Kidney (tissue), 14 donors: ENCODE results near the gene MIB1. TPM values are rescaled to one million over a fixed set of nuclear protein-coding genes. Genes with fewer than 3 reads are reported as not detected.
"Not testable (repeated sequence)": the region's sequence is repeated elsewhere in the genome, so short reads cannot be mapped to it uniquely, and the experiment has no call there.

Experiments
- DNase-seq, 5 donors: peaks; one replicate each; pipeline ENCODE4 v3.0.0-alpha.2; 2013 to 2020
- FAIRE-seq: peaks from 2 replicates; lab custom pipeline; 2012; peaks lifted over from hg19 to GRCh38; lab: Jason Lieb, UNC
- H3K27ac ChIP-seq, 2 donors: one replicate each; pipeline ENCODE4 v1.7.0; 2013; ENCODE audit warnings: low read depth in 2 of 2, low read length in 2 of 2, inconsistent platforms in 1 of 2
- H3K27me3 ChIP-seq: one replicate; pipeline ENCODE4 v1.7.1; 2013; ENCODE audit warnings: low read length, inconsistent platforms; ENCODE audit not compliant: control insufficient read depth, insufficient read depth
- H3K36me3 ChIP-seq, 3 donors: one replicate each; pipeline versions ENCODE4 v1.7.0 to v1.7.1; 2013; ENCODE audit warnings: low read length in 3 of 3, control low read depth in 1 of 3, inconsistent platforms in 1 of 3; ENCODE audit not compliant: insufficient read depth in 3 of 3, control insufficient read depth in 2 of 3
- H3K4me1 ChIP-seq, 3 donors: one replicate each; pipeline versions ENCODE4 v1.7.0 to v1.7.1; 2013; ENCODE audit warnings: low read length in 3 of 3, inconsistent platforms in 1 of 3, low read depth in 1 of 3; ENCODE audit not compliant: control insufficient read depth in 2 of 3, insufficient read depth in 2 of 3
- H3K4me3 ChIP-seq, 3 donors: one replicate each; pipeline versions ENCODE4 v1.7.0 to v1.8.1; 2013; ENCODE audit warnings: low read length in 3 of 3, control low read depth in 1 of 3, inconsistent platforms in 1 of 3
- H3K9ac ChIP-seq, 3 donors: one replicate each; pipeline versions ENCODE4 v1.7.0 to v1.7.1; 2013; ENCODE audit warnings: low read length in 3 of 3, control low read depth in 1 of 3, inconsistent platforms in 1 of 3
- H3K9me3 ChIP-seq, 3 donors: one replicate each; pipeline versions ENCODE4 v1.7.0 to v1.7.1; 2013; ENCODE audit warnings: low read length in 3 of 3, control low read depth in 1 of 3, inconsistent platforms in 1 of 3; ENCODE audit not compliant: control insufficient read depth in 2 of 3, insufficient read depth in 1 of 3
- intact Hi-C: fragments of 100-400 bp; cut with DNase I; formaldehyde crosslinking; loops from one replicate; pipeline ENCODE4 v1.11.1; 2022
- polyA plus RNA-seq: library from polyadenylated mRNA; stranded (reverse); fragments of 350-450 nt; fragmentation: Illumina TruSeq; extraction: RNeasy Lipid Tissue Mini Kit (QIAGEN cat#74804); gene quantifications from one replicate; pipeline ENCODE4 v1.2.3, GENCODE V29; 2014; ENCODE audit warnings: low read depth, low replicate concordance; ENCODE audit not compliant: insufficient read depth
- total RNA-seq: library from RNA; stranded (reverse); fragmentation: NEBNext Ultra II Directional; extraction: Animal tissue kit (Norgen Biotek cat#: 25700); gene quantifications from one replicate; pipeline ENCODE4 v1.2.1, GENCODE V29; 2021
- TF ChIP-seq, protein P1 (sequence below): IDR thresholded peaks from 3 replicates; pipeline ENCODE4 v1.5.1; 2012; ENCODE audit warnings: mild to moderate bottlenecking, moderate library complexity, borderline replicate concordance; ENCODE audit not compliant: insufficient read depth; ENCODE audit errors: extremely low read depth
- donor health status: control.
- donor health status: control.
- donor health status: control.
- donor health status: control.
- donor health status: control.
- donor health status: DM: yes; HTN: yes; CAD: no.
- donor health status: Normal renal cell carcinoma (clear cell type).

The MIB1 gene
- total and polyA plus RNA-seq, 2 donors from 2014 or later = 4.5 to 38.6 TPM

DNA sequence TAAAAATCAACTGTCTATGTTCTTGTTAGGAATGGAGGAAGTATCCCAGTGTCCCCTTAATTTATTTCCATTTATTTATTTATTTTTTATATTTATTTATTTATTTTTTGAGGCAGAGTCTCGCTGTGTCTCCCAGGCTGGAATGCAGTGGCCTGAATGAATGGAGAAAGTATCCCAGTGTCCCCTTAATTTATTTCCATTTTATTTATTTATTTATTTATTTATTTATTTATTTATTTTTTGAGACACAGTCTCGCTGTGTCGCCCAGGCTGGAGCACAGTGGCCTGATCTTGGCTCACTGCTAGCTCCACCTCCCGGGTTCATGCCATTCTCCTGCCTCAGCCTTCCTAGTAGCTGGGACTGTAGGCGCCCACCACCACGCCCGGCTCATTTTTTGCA, 34.1 kb downstream of the MIB1 start:
- intact Hi-C loops = no loop called here

DNA sequence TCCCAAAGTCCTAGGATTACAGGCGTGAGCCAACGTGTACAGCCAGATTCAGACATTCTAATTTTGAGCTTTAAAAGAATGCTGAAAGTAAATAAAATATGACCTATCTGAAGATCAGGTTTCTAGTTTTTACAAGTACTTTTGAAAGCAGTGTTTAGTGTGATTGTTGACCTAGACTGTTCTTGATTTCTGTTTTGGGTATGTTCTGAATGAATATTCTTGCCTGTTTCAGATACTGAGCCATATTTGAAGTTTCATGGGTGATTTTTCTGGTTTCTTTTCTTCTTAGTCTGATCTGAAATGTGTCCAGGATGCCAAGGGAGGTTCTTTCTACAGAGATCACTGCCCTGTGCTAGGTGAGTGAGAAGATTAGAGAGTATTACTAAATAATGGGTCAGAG, 37.2 kb downstream of the MIB1 start:
- H3K4me1 ChIP-seq = no peaks in the 10 kb centered on the region
- DNase-seq = no peak
- peaks cover 3 to 17% (median 4%) of the 10 kb centered on the region in 3 donors for H3K36me3 ChIP-seq
- H3K9ac ChIP-seq = no peak overlapping the region
- H3K4me3 ChIP-seq = no peak overlapping the region
- H3K27ac ChIP-seq = no peak overlapping the region
- intact Hi-C loops = no loop called here
- H3K9me3 ChIP-seq = no peaks in the 10 kb centered on the region
- FAIRE-seq = no peak
- TF ChIP-seq, protein P1, sequence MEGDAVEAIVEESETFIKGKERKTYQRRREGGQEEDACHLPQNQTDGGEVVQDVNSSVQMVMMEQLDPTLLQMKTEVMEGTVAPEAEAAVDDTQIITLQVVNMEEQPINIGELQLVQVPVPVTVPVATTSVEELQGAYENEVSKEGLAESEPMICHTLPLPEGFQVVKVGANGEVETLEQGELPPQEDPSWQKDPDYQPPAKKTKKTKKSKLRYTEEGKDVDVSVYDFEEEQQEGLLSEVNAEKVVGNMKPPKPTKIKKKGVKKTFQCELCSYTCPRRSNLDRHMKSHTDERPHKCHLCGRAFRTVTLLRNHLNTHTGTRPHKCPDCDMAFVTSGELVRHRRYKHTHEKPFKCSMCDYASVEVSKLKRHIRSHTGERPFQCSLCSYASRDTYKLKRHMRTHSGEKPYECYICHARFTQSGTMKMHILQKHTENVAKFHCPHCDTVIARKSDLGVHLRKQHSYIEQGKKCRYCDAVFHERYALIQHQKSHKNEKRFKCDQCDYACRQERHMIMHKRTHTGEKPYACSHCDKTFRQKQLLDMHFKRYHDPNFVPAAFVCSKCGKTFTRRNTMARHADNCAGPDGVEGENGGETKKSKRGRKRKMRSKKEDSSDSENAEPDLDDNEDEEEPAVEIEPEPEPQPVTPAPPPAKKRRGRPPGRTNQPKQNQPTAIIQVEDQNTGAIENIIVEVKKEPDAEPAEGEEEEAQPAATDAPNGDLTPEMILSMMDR = no peak
- H3K27me3 ChIP-seq = no peaks in the 10 kb centered on the region

More for the DNA sequence above, 34.1 kb downstream of the MIB1 start:
- no peak overlapping the region for H3K4me3 ChIP-seq
- TF ChIP-seq, protein P1 = no peak
- no peaks in the 10 kb centered on the region for H3K27me3 ChIP-seq
- H3K4me1 ChIP-seq = no peaks in the 10 kb centered on the region
- H3K9ac ChIP-seq = no peak overlapping the region
- no peak overlapping the region for H3K27ac ChIP-seq
- H3K9me3 ChIP-seq = no peaks in the 10 kb centered on the region
- no peak for DNase-seq
- no peak for FAIRE-seq
- H3K36me3 ChIP-seq = peaks cover 2 to 15% (median 3%) of the 10 kb centered on the region in 3 donors

- Histone ChIP-seq H3K9ac (no peak overlapping the region), H3K9me3 (no peaks in the 10 kb centered on the region), H3K27me3 (no peaks in the 10 kb centered on the region), H3K4me1 (no peaks in the 10 kb centered on the region), H3K4me3 (no peak overlapping the region), H3K36me3 (peaks cover 7 to 13% (median 9%) of the 10 kb centered on the region in 3 donors), H3K27ac (no peak overlapping the region)
- TF ChIP-seq, protein P1 = no peak
- DNase-seq (no peak), FAIRE-seq (no peak)
- intact Hi-C loops = no loop called here
Measured at GRCh38 chr18:21786526-21786925, 45.9 kb downstream of the MIB1 start.

GRCh38 chr18:21796089-21796488, 55.5 kb downstream of the MIB1 start:
- H3K27me3 ChIP-seq, H3K9ac ChIP-seq, FAIRE-seq, H3K36me3 ChIP-seq, H3K9me3 ChIP-seq, intact Hi-C loops, H3K27ac ChIP-seq, H3K4me1 ChIP-seq, H3K4me3 ChIP-seq: not testable (repeated sequence)
- DNase-seq = peak in 1 of 5 donors; percentile 4
